ENCODE measurements around the gene DCTD.

Gene DCTD

GRCh38 chr4:182893474-182894080, 23.6 kb downstream of the DCTD start:
- no peak for DNase-seq
- no peak for TF ChIP-seq POLR2A (IDR thresholded peaks at IDR 0.05; ENCODE audit: low read length)
- TF ChIP-seq GATA1 (IDR thresholded peaks at IDR 0.05; ENCODE audit: low read depth, low read length), result no peak

GRCh38 chr4:182893047-182893446, 24.1 kb downstream of the DCTD start:
- no peak for TF ChIP-seq POLR2A (IDR thresholded peaks at IDR 0.05; ENCODE audit: low read length)
- TF ChIP-seq GATA1 (IDR thresholded peaks at IDR 0.05; ENCODE audit: low read depth, low read length), result no peak
- DNase-seq, result no peak

- no peak for DNase-seq
- TF ChIP-seq GATA1 (IDR thresholded peaks at IDR 0.05; ENCODE audit: low read depth, low read length), result no peak
- TF ChIP-seq POLR2A (IDR thresholded peaks at IDR 0.05; ENCODE audit: low read length), result no peak
Observed at GRCh38 chr4:182890202-182890601, 27.0 kb downstream of the DCTD start.

GRCh38 chr4:182888891-182889290, 28.3 kb downstream of the DCTD start:
- DNase-seq, result no peak

GRCh38 chr4:182886768-182887167, 30.4 kb downstream of the DCTD start:
- TF ChIP-seq POLR2A (IDR thresholded peaks at IDR 0.05; ENCODE audit: low read length) (no peak), GATA1 (IDR thresholded peaks at IDR 0.05; ENCODE audit: low read depth, low read length) (no peak)

More at GRCh38 chr4:182888891-182889290, 28.3 kb downstream of the DCTD start:
- TF ChIP-seq POLR2A (IDR thresholded peaks at IDR 0.05; ENCODE audit: low read length), result no peak
- TF ChIP-seq GATA1 (IDR thresholded peaks at IDR 0.05; ENCODE audit: low read depth, low read length), result no peak

GRCh38 chr4:182886205-182886604, 31.0 kb downstream of the DCTD start:
- TF ChIP-seq GATA1 (IDR thresholded peaks at IDR 0.05; ENCODE audit: low read depth, low read length) (no peak), POLR2A (IDR thresholded peaks at IDR 0.05; ENCODE audit: low read length) (no peak)
- DNase-seq, result no peak

More at GRCh38 chr4:182886768-182887167, 30.4 kb downstream of the DCTD start:
- DNase-seq, result no peak

GRCh38 chr4:182885738-182886077, 31.5 kb downstream of the DCTD start:
- TF ChIP-seq GATA1 (IDR thresholded peaks at IDR 0.05; ENCODE audit: low read depth, low read length), result no peak
- DNase-seq, result no peak

GRCh38 chr4:182885022-182885737, 32.0 kb downstream of the DCTD start:
- no peak for DNase-seq
- TF ChIP-seq POLR2A (IDR thresholded peaks at IDR 0.05; ENCODE audit: low read length) (no peak), GATA1 (IDR thresholded peaks at IDR 0.05; ENCODE audit: low read depth, low read length) (no peak)

- TF ChIP-seq GATA1 (IDR thresholded peaks at IDR 0.05; ENCODE audit: low read depth, low read length) (no peak), POLR2A (IDR thresholded peaks at IDR 0.05; ENCODE audit: low read length) (no peak)
- DNase-seq, result no peak
Observed at GRCh38 chr4:182884040-182884439, 33.1 kb downstream of the DCTD start.

GRCh38 chr4:182883351-182883750, 33.8 kb downstream of the DCTD start:
- TF ChIP-seq GATA1 (IDR thresholded peaks at IDR 0.05; ENCODE audit: low read depth, low read length) (no peak), POLR2A (IDR thresholded peaks at IDR 0.05; ENCODE audit: low read length) (no peak)
- DNase-seq, result no peak

- TF ChIP-seq POLR2A (IDR thresholded peaks at IDR 0.05; ENCODE audit: low read length), result no peak
- no peak for TF ChIP-seq GATA1 (IDR thresholded peaks at IDR 0.05; ENCODE audit: low read depth, low read length)
Observed at GRCh38 chr4:182881914-182882313, 35.3 kb downstream of the DCTD start.

GRCh38 chr4:182880387-182881356, 36.5 kb downstream of the DCTD start:
- DNase-seq, result no peak
- TF ChIP-seq GATA1 (IDR thresholded peaks at IDR 0.05; ENCODE audit: low read depth, low read length) (no peak), POLR2A (IDR thresholded peaks at IDR 0.05; ENCODE audit: low read length) (no peak)

More at GRCh38 chr4:182881914-182882313, 35.3 kb downstream of the DCTD start:
- DNase-seq, result no peak

GRCh38 chr4:182879913-182880312, 37.3 kb downstream of the DCTD start:
- DNase-seq, result no peak
- TF ChIP-seq POLR2A (IDR thresholded peaks at IDR 0.05; ENCODE audit: low read length), result no peak
- TF ChIP-seq GATA1 (IDR thresholded peaks at IDR 0.05; ENCODE audit: low read depth, low read length), result no peak
